ENCODE results near the gene PGLYRP4.

Gene PGLYRP4

GRCh38 chr1:153390938-153391710, 42.5 kb upstream of the PGLYRP4 start, which contains the start of gene S100A8:
Gene S100A8, minus strand, starts transcription at chr1:153391073. Its CDS starts 538 bp downstream, at chr1:153390535.
- Histone ChIP-seq H3K27me3 (ENCODE audit: insufficient read depth, low read length) (no peaks in the 10 kb centered on the region), H3K4me3 (ENCODE audit: low read length) (no peak within 1 kb of the TSS), H3K9ac (ENCODE audit: low read depth, low read length) (no peak within 1 kb of the TSS), H3K36me3 (ENCODE audit: insufficient read depth, low read depth, low read length) (no peaks in the 10 kb centered on the region), H3K4me1 (ENCODE audit: insufficient read depth, low read length) (no peaks in the 10 kb centered on the region), H3K9me3 (ENCODE audit: insufficient read depth, low read depth, low read length) (no peaks in the 10 kb centered on the region), H3K27ac (ENCODE audit: low read length) (no peak within 1 kb of the TSS)

GRCh38 chr1:153389973-153390879, 41.6 kb upstream of the PGLYRP4 start:
- H3K4me1 ChIP-seq (ENCODE audit: insufficient read depth, low read length), result no peaks in the 10 kb centered on the region
- H3K27ac ChIP-seq (ENCODE audit: low read length), result no peak overlapping the region
- no peaks in the 10 kb centered on the region for H3K27me3 ChIP-seq (ENCODE audit: insufficient read depth, low read length)
- H3K9ac ChIP-seq (ENCODE audit: low read depth, low read length), result no peak overlapping the region
- no peaks in the 10 kb centered on the region for H3K36me3 ChIP-seq (ENCODE audit: insufficient read depth, low read depth, low read length)
- H3K9me3 ChIP-seq (ENCODE audit: insufficient read depth, low read depth, low read length), result no peaks in the 10 kb centered on the region
- H3K4me3 ChIP-seq (ENCODE audit: low read length), result no peak overlapping the region

GRCh38 chr1:153389401-153389800, 40.8 kb upstream of the PGLYRP4 start:
- no peak overlapping the region for H3K4me3 ChIP-seq (ENCODE audit: low read length)
- H3K27me3 ChIP-seq (ENCODE audit: insufficient read depth, low read length), result no peaks in the 10 kb centered on the region
- H3K9me3 ChIP-seq (ENCODE audit: insufficient read depth, low read depth, low read length), result no peaks in the 10 kb centered on the region
- H3K36me3 ChIP-seq (ENCODE audit: insufficient read depth, low read depth, low read length), result no peaks in the 10 kb centered on the region
- no peaks in the 10 kb centered on the region for H3K4me1 ChIP-seq (ENCODE audit: insufficient read depth, low read length)
- H3K27ac ChIP-seq (ENCODE audit: low read length), result no peak overlapping the region
- H3K9ac ChIP-seq (ENCODE audit: low read depth, low read length), result no peak overlapping the region

GRCh38 chr1:153387785-153388184, 39.1 kb upstream of the PGLYRP4 start:
- H3K9ac ChIP-seq (ENCODE audit: low read depth, low read length), result no peak overlapping the region
- no peaks in the 10 kb centered on the region for H3K4me1 ChIP-seq (ENCODE audit: insufficient read depth, low read length)
- no peaks in the 10 kb centered on the region for H3K9me3 ChIP-seq (ENCODE audit: insufficient read depth, low read depth, low read length)
- H3K36me3 ChIP-seq (ENCODE audit: insufficient read depth, low read depth, low read length), result no peaks in the 10 kb centered on the region
- H3K27me3 ChIP-seq (ENCODE audit: insufficient read depth, low read length), result no peaks in the 10 kb centered on the region
- H3K27ac ChIP-seq (ENCODE audit: low read length), result no peak overlapping the region
- H3K4me3 ChIP-seq (ENCODE audit: low read length), result no peak overlapping the region

- no peaks in the 10 kb centered on the region for H3K27me3 ChIP-seq (ENCODE audit: insufficient read depth, low read length)
- no peak overlapping the region for H3K27ac ChIP-seq (ENCODE audit: low read length)
- no peaks in the 10 kb centered on the region for H3K4me1 ChIP-seq (ENCODE audit: insufficient read depth, low read length)
Observed at GRCh38 chr1:153387001-153387400, 38.4 kb upstream of the PGLYRP4 start.

GRCh38 chr1:153386500-153386901, 37.9 kb upstream of the PGLYRP4 start:
- no peaks in the 10 kb centered on the region for H3K4me1 ChIP-seq (ENCODE audit: insufficient read depth, low read length)
- no peak overlapping the region for H3K9ac ChIP-seq (ENCODE audit: low read depth, low read length)
- H3K4me3 ChIP-seq (ENCODE audit: low read length), result no peak overlapping the region
- no peaks in the 10 kb centered on the region for H3K36me3 ChIP-seq (ENCODE audit: insufficient read depth, low read depth, low read length)
- H3K27ac ChIP-seq (ENCODE audit: low read length), result no peak overlapping the region
- H3K27me3 ChIP-seq (ENCODE audit: insufficient read depth, low read length), result no peaks in the 10 kb centered on the region
- H3K9me3 ChIP-seq (ENCODE audit: insufficient read depth, low read depth, low read length), result no peaks in the 10 kb centered on the region

More at GRCh38 chr1:153387001-153387400, 38.4 kb upstream of the PGLYRP4 start:
- no peaks in the 10 kb centered on the region for H3K9me3 ChIP-seq (ENCODE audit: insufficient read depth, low read depth, low read length)
- no peak overlapping the region for H3K4me3 ChIP-seq (ENCODE audit: low read length)
- H3K9ac ChIP-seq (ENCODE audit: low read depth, low read length), result no peak overlapping the region
- H3K36me3 ChIP-seq (ENCODE audit: insufficient read depth, low read depth, low read length), result no peaks in the 10 kb centered on the region

- no peaks in the 10 kb centered on the region for H3K36me3 ChIP-seq (ENCODE audit: insufficient read depth, low read depth, low read length)
- H3K4me1 ChIP-seq (ENCODE audit: insufficient read depth, low read length), result no peaks in the 10 kb centered on the region
- H3K27ac ChIP-seq (ENCODE audit: low read length), result no peak overlapping the region
- no peaks in the 10 kb centered on the region for H3K27me3 ChIP-seq (ENCODE audit: insufficient read depth, low read length)
- no peak overlapping the region for H3K9ac ChIP-seq (ENCODE audit: low read depth, low read length)
- no peaks in the 10 kb centered on the region for H3K9me3 ChIP-seq (ENCODE audit: insufficient read depth, low read depth, low read length)
- H3K4me3 ChIP-seq (ENCODE audit: low read length), result no peak overlapping the region
Observed at GRCh38 chr1:153384958-153385580, 36.4 kb upstream of the PGLYRP4 start.

- Histone ChIP-seq H3K27ac (ENCODE audit: low read length) (no peak overlapping the region), H3K4me1 (ENCODE audit: insufficient read depth, low read length) (no peaks in the 10 kb centered on the region), H3K9me3 (ENCODE audit: insufficient read depth, low read depth, low read length) (no peaks in the 10 kb centered on the region), H3K36me3 (ENCODE audit: insufficient read depth, low read depth, low read length) (no peaks in the 10 kb centered on the region), H3K9ac (ENCODE audit: low read depth, low read length) (no peak overlapping the region), H3K27me3 (ENCODE audit: insufficient read depth, low read length) (no peaks in the 10 kb centered on the region), H3K4me3 (ENCODE audit: low read length) (no peak overlapping the region)
Observed at GRCh38 chr1:153380711-153381110, 32.1 kb upstream of the PGLYRP4 start.

GRCh38 chr1:153379591-153379990, 30.9 kb upstream of the PGLYRP4 start:
- Histone ChIP-seq H3K36me3 (ENCODE audit: insufficient read depth, low read depth, low read length) (no peaks in the 10 kb centered on the region), H3K4me3 (ENCODE audit: low read length) (no peak overlapping the region), H3K27ac (ENCODE audit: low read length) (no peak overlapping the region), H3K9me3 (ENCODE audit: insufficient read depth, low read depth, low read length) (no peaks in the 10 kb centered on the region), H3K27me3 (ENCODE audit: insufficient read depth, low read length) (no peaks in the 10 kb centered on the region), H3K9ac (ENCODE audit: low read depth, low read length) (no peak overlapping the region), H3K4me1 (ENCODE audit: insufficient read depth, low read length) (no peaks in the 10 kb centered on the region)

GRCh38 chr1:153375511-153375910, 26.9 kb upstream of the PGLYRP4 start, which contains the start of gene S100A12:
Gene S100A12, minus strand, starts transcription at chr1:153375621. Its CDS starts 1,029 bp downstream, at chr1:153374592.
- Histone ChIP-seq H3K4me1 (ENCODE audit: insufficient read depth, low read length) (no peaks in the 10 kb centered on the region), H3K27ac (ENCODE audit: low read length) (no peak within 1 kb of the TSS), H3K9ac (ENCODE audit: low read depth, low read length) (no peak within 1 kb of the TSS), H3K36me3 (ENCODE audit: insufficient read depth, low read depth, low read length) (no peaks in the 10 kb centered on the region), H3K4me3 (ENCODE audit: low read length) (no peak within 1 kb of the TSS), H3K9me3 (ENCODE audit: insufficient read depth, low read depth, low read length) (no peaks in the 10 kb centered on the region), H3K27me3 (ENCODE audit: insufficient read depth, low read length) (no peaks in the 10 kb centered on the region)

GRCh38 chr1:153374071-153374470, 25.4 kb upstream of the PGLYRP4 start:
- H3K36me3 ChIP-seq (ENCODE audit: insufficient read depth, low read depth, low read length), result no peaks in the 10 kb centered on the region
- no peak overlapping the region for H3K27ac ChIP-seq (ENCODE audit: low read length)
- no peaks in the 10 kb centered on the region for H3K9me3 ChIP-seq (ENCODE audit: insufficient read depth, low read depth, low read length)
- H3K9ac ChIP-seq (ENCODE audit: low read depth, low read length), result no peak overlapping the region
- no peak overlapping the region for H3K4me3 ChIP-seq (ENCODE audit: low read length)
- H3K27me3 ChIP-seq (ENCODE audit: insufficient read depth, low read length), result no peaks in the 10 kb centered on the region
- no peaks in the 10 kb centered on the region for H3K4me1 ChIP-seq (ENCODE audit: insufficient read depth, low read length)
